A549 (cell line): ENCODE results near the gene CASP7. TPM values are rescaled to one million over a fixed set of nuclear protein-coding genes. Genes with fewer than 3 reads are reported as not detected.

Experiments
- ATAC-seq, 2 experiments: fragments of 200-7000 bp in 1 of 2; fragments of >200 bp in 1 of 2; cut with Nextera tagmentation in 1 of 2; cut with Tn5 transposase in 1 of 2; 3 replicates each; pipeline versions ENCODE4 v1.8.0 to v1.9.1; 2018 to 2020; ENCODE audit warnings: mild to moderate bottlenecking in 1 of 2, moderate library complexity in 1 of 2
- CTCF ChIA-PET: fragments of 300-600 bp; sonication (Branson Sonifier 250); formaldehyde crosslinking; extraction: SDS; loops from one replicate; lab custom pipeline; 2021; ENCODE audit warnings: antibody characterized with exemption, inconsistent platforms; lab: Yijun Ruan, JAX
- POLR2A ChIA-PET: fragments of 350-600 bp; formaldehyde crosslinking; extraction: SDS; loops from one replicate; lab custom pipeline; 2021; ENCODE audit warnings: antibody characterized with exemption, inconsistent platforms; lab: Yijun Ruan, JAX
- DNase-seq, 2 experiments: peaks; one replicate each; pipeline versions ENCODE4 v3.0.0 to v3.0.0-alpha.2; 2011 to 2016; ENCODE audit warnings: low read depth in 1 of 2, low spot score in 1 of 2
- FAIRE-seq: peaks from 2 replicates; lab custom pipeline; 2011; peaks lifted over from hg19 to GRCh38; lab: Jason Lieb, UNC
- H3K27ac ChIP-seq, 2 experiments: fragments of >200 bp; sonication (Bioruptor Twin); formaldehyde crosslinking; 3 replicates each; pipeline ENCODE4 v1.5.1; 2016 to 2017
- H3K4me1 ChIP-seq: fragments of >200 bp; sonication (Bioruptor Twin); formaldehyde crosslinking; 3 replicates; pipeline ENCODE4 v1.6.1; 2016
- H3K4me2 ChIP-seq: fragments of >200 bp; sonication (Bioruptor Twin); formaldehyde crosslinking; 3 replicates; pipeline ENCODE4 v1.6.1; 2016
- H3K4me3 ChIP-seq: fragments of >200 bp; sonication (Bioruptor Twin); formaldehyde crosslinking; 3 replicates; pipeline ENCODE4 v1.5.1; 2016
- H3K9me3 ChIP-seq: fragments of >200 bp; sonication (Bioruptor Twin); formaldehyde crosslinking; 3 replicates; pipeline ENCODE4 v1.6.1; 2016
- CBX8 ChIP-seq: fragments of 200-600 bp; sonication (generic); IDR thresholded peaks from 2 replicates; pipeline ENCODE4 v1.6.1; 2016
- CHD4 ChIP-seq: fragments of 200-600 bp; sonication (generic); IDR thresholded peaks from 2 replicates; pipeline ENCODE4 v1.6.1; 2016; ENCODE audit warnings: antibody characterized with exemption, mild to moderate bottlenecking, borderline replicate concordance
- CTCF ChIP-seq: fragments of >200 bp; sonication (Bioruptor Twin); formaldehyde crosslinking; IDR thresholded peaks from 3 replicates; pipeline ENCODE4 v1.5.1; 2016
- EHF ChIP-seq: fragments of 250-450 bp; sonication (Bioruptor Pico); IDR thresholded peaks from 2 replicates; pipeline ENCODE4 v1.5.0; 2020; ENCODE audit warnings: mild to moderate bottlenecking
- EP300 ChIP-seq, 2 experiments: fragments of >200 bp; sonication (Bioruptor Twin); formaldehyde crosslinking; IDR thresholded peaks; 2 replicates in 1 of 2; 3 replicates in 1 of 2; pipeline ENCODE4 v1.6.1; 2016 to 2017
- ESRRA ChIP-seq: fragments of 150-350 bp; IDR thresholded peaks from 2 replicates; pipeline ENCODE4 v1.6.1; 2014; ENCODE audit warnings: mild to moderate bottlenecking, low read length, borderline replicate concordance
- GATA3 ChIP-seq: IDR thresholded peaks from 2 replicates; pipeline ENCODE4 v1.6.1; 2012; ENCODE audit warnings: borderline replicate concordance
- HOXA7 ChIP-seq: fragments of 250-450 bp; sonication (Bioruptor Pico); IDR thresholded peaks from 2 replicates; pipeline ENCODE4 v1.5.0; 2020; ENCODE audit warnings: mild to moderate bottlenecking, moderate library complexity
- HOXB13 ChIP-seq: fragments of 250-450 bp; sonication (Bioruptor Pico); IDR thresholded peaks from 2 replicates; pipeline ENCODE4 v1.5.0; 2020; ENCODE audit warnings: low read depth, mild to moderate bottlenecking, moderate library complexity
- JUNB ChIP-seq: fragments of >200 bp; sonication (Bioruptor Twin); formaldehyde crosslinking; IDR thresholded peaks from 2 replicates; pipeline ENCODE4 v1.6.1; 2016
- MAZ ChIP-seq: fragments of 150-350 bp; IDR thresholded peaks from 2 replicates; pipeline ENCODE4 v1.6.1; 2014; ENCODE audit warnings: antibody characterized with exemption, low read depth, low read length, borderline replicate concordance
- PBX3 ChIP-seq: IDR thresholded peaks from 2 replicates; pipeline ENCODE4 v1.6.1; 2012
- PHF8 ChIP-seq: fragments of 200-600 bp; sonication (generic); IDR thresholded peaks from 2 replicates; pipeline ENCODE4 v1.6.1; 2016; ENCODE audit warnings: low read depth, mild to moderate bottlenecking, antibody characterized with exemption, moderate library complexity, borderline replicate concordance
- RARB ChIP-seq: fragments of 250-450 bp; sonication (Bioruptor Pico); IDR thresholded peaks from 2 replicates; pipeline ENCODE4 v1.8.0; 2021; ENCODE audit warnings: mild to moderate bottlenecking, moderate library complexity
- REST ChIP-seq: fragments of 200-600 bp; sonication (generic); IDR thresholded peaks from 2 replicates; pipeline ENCODE4 v1.6.1; 2016; ENCODE audit warnings: antibody characterized with exemption, mild to moderate bottlenecking, moderate library complexity
- RNF2 ChIP-seq: fragments of 200-600 bp; sonication (generic); IDR thresholded peaks from 2 replicates; pipeline ENCODE4 v1.6.1; 2016; ENCODE audit warnings: low read depth, mild to moderate bottlenecking, antibody characterized with exemption, moderate library complexity, borderline replicate concordance
- SMC3 ChIP-seq: fragments of >200 bp; sonication (Bioruptor Twin); formaldehyde crosslinking; IDR thresholded peaks from 3 replicates; pipeline ENCODE4 v1.6.1; 2018; ENCODE audit warnings: inconsistent platforms
- SREBF2 ChIP-seq: fragments of 450-650 bp; IDR thresholded peaks from 2 replicates; pipeline ENCODE4 v1.6.1; 2014; ENCODE audit warnings: mild to moderate bottlenecking, moderate library complexity
- TP53 ChIP-seq: fragments of 250-450 bp; sonication (Bioruptor Pico); IDR thresholded peaks from 2 replicates; pipeline ENCODE4 v1.5.0; 2021; ENCODE audit warnings: mild to moderate bottlenecking, moderate library complexity
- WGBS: methylation state at CpG from one replicate; pipeline ENCODE4 v1.1.6; 2017; ENCODE audit errors: missing lambda C conversion rate; 5-methylcytosine and 5-hydroxymethylcytosine counted together
- polyA plus RNA-seq, 4 experiments: library from polyadenylated mRNA; depleted of rRNA in 3 of 4; stranded (reverse); fragments of >200 nt; fragmentation: RNase III in 1 of 4; extraction: RNeasy Plus Mini Kit Qiagen cat#74134 plus additional on column Dnase treatment in 1 of 4; gene quantifications; 2 replicates in 3 of 4; 3 replicates in 1 of 4; pipeline ENCODE4 v1.2.3, GENCODE V29; 2011 to 2017
- TF ChIP-seq, protein P1 (sequence below): fragments of 250-450 bp; sonication (Bioruptor Pico); IDR thresholded peaks from 2 replicates; pipeline ENCODE4 v1.5.0; 2020; ENCODE audit warnings: low read depth, mild to moderate bottlenecking, moderate library complexity
- TF ChIP-seq, protein P2 (sequence below): fragments of 450-650 bp; IDR thresholded peaks from 2 replicates; pipeline ENCODE4 v1.6.1; 2014; ENCODE audit warnings: antibody characterized with exemption

The CASP7 gene
- polyA plus RNA-seq, 2 of the 4 experiments (the other 2 are of a cell fraction), result 22.6 to 29.7 TPM

- no peak overlapping the region for H3K27ac ChIP-seq
- ATAC-seq (no peak), DNase-seq (no peak), FAIRE-seq (no peak)
- 97% methylated on average over 1 of the region's 1 CpG for WGBS
- H3K4me2 ChIP-seq, result no peak overlapping the region
- no peaks in the 10 kb centered on the region for H3K4me1 ChIP-seq
- H3K4me3 ChIP-seq, result no peak overlapping the region
- TF ChIP-seq CTCF (no peak), SREBF2 (no peak), CHD4 (no peak), EHF (CRISPR knock-in tag) (no peak), HOXB13 (CRISPR knock-in tag) (no peak)
- TF ChIP-seq, protein P1, sequence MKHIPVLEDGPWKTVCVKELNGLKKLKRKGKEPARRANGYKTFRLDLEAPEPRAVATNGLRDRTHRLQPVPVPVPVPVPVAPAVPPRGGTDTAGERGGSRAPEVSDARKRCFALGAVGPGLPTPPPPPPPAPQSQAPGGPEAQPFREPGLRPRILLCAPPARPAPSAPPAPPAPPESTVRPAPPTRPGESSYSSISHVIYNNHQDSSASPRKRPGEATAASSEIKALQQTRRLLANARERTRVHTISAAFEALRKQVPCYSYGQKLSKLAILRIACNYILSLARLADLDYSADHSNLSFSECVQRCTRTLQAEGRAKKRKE, result no peak
- H3K9me3 ChIP-seq, result peaks cover 23% of the 10 kb centered on the region
- ChIA-PET CTCF (no interaction called here), POLR2A (no interaction called here)
Measured at GRCh38 chr10:113695691-113696090, 16.0 kb downstream of the CASP7 start.

- H3K9me3 ChIP-seq, result peaks cover 15% of the 10 kb centered on the region
- DNase-seq, result no peak
- H3K27ac ChIP-seq, result no peak overlapping the region
- ChIA-PET CTCF (interaction anchor here (0.9 to 1.4 kb wide), 4 partner anchors 12 to 401 kb away, joined by 3 to 6 read pairs (median 3); no protein-coding TSS in a partner anchor), POLR2A (no interaction called here)
- TF ChIP-seq MAZ, result no peak
- no peak for TF ChIP-seq TP53 (CRISPR knock-in tag)
- TF ChIP-seq REST, result no peak
- TF ChIP-seq, protein P1, result no peak
- no peak for TF ChIP-seq SREBF2
- no peak for TF ChIP-seq SMC3
- no peak for TF ChIP-seq CTCF
- no peak for TF ChIP-seq RNF2
- no peak for TF ChIP-seq JUNB
- TF ChIP-seq ESRRA, result no peak
- no peak for TF ChIP-seq CHD4
- TF ChIP-seq EHF (CRISPR knock-in tag), result no peak
- TF ChIP-seq CBX8, result no peak
- TF ChIP-seq GATA3, result no peak
- TF ChIP-seq HOXA7 (CRISPR knock-in tag), result no peak
- no peak for TF ChIP-seq PHF8
- no peak for TF ChIP-seq EP300 (IDR thresholded peaks at IDR 0.05)
- TF ChIP-seq, protein P2, sequence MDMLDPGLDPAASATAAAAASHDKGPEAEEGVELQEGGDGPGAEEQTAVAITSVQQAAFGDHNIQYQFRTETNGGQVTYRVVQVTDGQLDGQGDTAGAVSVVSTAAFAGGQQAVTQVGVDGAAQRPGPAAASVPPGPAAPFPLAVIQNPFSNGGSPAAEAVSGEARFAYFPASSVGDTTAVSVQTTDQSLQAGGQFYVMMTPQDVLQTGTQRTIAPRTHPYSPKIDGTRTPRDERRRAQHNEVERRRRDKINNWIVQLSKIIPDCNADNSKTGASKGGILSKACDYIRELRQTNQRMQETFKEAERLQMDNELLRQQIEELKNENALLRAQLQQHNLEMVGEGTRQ, result no peak
- TF ChIP-seq PBX3, result no peak
- TF ChIP-seq RARB (CRISPR knock-in tag), result no peak
- 61% methylated on average over 2 of the region's 3 CpGs for WGBS
- no peak overlapping the region for H3K4me2 ChIP-seq
- no peak for FAIRE-seq
- no peak for ATAC-seq
- H3K4me1 ChIP-seq, result no peaks in the 10 kb centered on the region
- no peak overlapping the region for H3K4me3 ChIP-seq
Measured at GRCh38 chr10:113697595-113697994, 17.9 kb downstream of the CASP7 start.
